ENCODE measurements around the gene STT3A.

The STT3A gene

GRCh38 chr11:125588505-125588904 is 4.1 kb upstream of the STT3A start:
- DNase-seq (ENCODE audit: low read depth) = no peak

- peak; percentile 25 for DNase-seq (ENCODE audit: low read depth)
Measured at GRCh38 chr11:125591649-125592304, 875 bp upstream of the STT3A start.

GRCh38 chr11:125593114-125593820 is 615 bp downstream of the STT3A start:
- peak; percentile 25 for DNase-seq (ENCODE audit: low read depth)

- DNase-seq (ENCODE audit: low read depth) = no peak
Measured at GRCh38 chr11:125594958-125595357, 2.3 kb downstream of the STT3A start.

- DNase-seq (ENCODE audit: low read depth) = no peak
Measured at GRCh38 chr11:125600663-125601062, 8.0 kb downstream of the STT3A start.

DNA sequence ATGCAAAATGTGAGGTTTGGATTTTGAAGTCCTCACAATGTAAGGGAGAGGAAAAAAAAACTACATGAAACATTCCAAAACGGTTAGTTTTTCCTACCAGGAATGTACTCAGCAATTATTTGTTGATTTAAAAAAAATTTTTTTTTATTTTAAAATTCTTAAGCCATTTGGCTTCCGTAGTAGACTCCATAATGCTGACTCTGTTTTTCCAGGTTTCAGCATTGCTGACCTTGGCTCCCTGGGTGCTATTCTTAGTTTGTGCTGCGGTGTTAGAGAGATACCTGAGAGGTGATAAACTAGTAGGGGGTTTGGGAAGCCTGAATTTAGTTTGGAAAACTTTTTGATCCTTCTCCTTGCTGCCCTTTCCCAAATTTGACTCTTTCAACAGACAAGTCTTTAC is 10.6 kb downstream of the STT3A start:
- peak; percentile 47 for DNase-seq (ENCODE audit: low read depth)

- DNase-seq (ENCODE audit: low read depth) = no peak
Measured at GRCh38 chr11:125605417-125605816, 12.8 kb downstream of the STT3A start.

DNA sequence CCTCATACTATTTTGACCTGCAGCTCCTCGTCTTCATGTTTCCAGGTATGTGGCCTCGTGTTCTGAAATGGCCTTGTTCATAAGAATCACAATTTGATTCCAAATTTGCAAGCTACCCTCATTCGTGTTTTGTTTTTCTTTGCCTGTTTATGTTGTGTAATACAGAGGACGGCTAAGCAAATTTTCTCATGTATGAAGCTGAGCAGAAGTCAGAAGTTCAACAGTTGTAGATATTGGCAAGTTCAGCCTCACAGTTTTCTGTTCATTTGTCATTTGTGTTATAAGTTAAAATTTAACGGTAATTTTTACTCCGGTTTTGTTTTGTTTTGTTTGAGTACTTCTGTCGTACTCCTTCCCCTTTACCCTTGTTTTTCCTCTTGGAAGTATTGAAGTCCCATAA is 16.9 kb downstream of the STT3A start:
- no peak for DNase-seq (ENCODE audit: low read depth)

DNA sequence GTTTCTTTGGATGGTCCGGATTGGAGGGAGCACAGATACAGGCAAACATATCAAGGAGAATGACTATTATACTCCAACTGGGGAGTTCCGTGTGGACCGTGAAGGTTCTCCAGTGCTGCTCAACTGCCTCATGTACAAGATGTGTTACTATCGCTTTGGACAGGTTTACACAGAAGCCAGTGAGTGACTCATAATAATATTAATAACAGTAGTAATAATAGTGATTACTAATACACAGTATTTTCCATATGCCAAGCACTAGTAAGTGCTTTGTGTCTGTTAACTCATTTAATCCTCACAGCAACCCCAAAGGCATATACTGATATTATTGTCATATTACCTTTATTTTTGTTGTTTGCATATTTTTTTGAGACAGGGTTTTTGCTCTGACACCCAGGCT is 25.7 kb downstream of the STT3A start:
- DNase-seq (ENCODE audit: low read depth) = no peak

DNA sequence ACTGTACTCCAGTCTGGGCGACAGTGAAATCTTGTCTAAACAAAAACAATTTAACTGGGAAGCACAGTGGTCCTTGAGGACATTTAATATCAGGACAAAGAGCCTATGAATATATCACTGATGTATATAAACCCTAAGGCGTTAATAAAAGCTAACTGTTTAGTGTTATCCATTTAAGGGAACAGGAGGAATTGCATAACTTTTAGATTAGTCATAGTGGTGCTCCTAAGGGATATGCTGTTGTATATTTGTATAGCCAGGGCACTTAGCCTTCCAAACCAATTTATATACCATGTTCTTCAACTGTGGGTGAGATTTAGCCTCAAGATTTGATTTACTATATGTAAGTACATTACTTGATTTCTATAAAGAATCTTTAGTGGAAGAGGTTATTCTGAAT is 29.3 kb downstream of the STT3A start:
- DNase-seq (ENCODE audit: low read depth) = peak; percentile 44

DNA sequence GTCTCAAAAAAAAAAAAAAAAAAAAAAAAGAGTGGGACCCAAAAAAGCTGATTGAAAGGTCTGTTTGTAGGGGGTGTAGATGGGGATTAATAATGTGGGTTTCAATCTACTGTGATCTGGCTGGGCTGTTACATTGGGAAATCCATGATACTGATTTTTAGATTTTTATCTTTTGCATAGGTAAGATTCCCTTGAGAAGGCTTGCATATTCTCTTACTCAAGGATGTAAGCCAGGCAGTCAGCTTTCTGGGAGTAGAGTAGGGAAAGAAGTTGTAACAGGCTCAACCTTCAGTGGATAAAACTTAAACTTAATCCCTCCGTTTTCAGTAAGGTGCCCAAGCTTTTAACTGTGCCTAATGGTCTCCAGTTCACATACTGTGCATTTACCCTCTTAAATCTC is 30.4 kb downstream of the STT3A start:
- no peak for DNase-seq (ENCODE audit: low read depth)

- DNase-seq (ENCODE audit: low read depth) = no peak
Measured at GRCh38 chr11:125624756-125625213, 32.1 kb downstream of the STT3A start, which contains the start of gene CHEK1. CHEK1 (plus strand) TSS chr11:125625163; CDS start chr11:125626769, 1,606 bp downstream.

DNA sequence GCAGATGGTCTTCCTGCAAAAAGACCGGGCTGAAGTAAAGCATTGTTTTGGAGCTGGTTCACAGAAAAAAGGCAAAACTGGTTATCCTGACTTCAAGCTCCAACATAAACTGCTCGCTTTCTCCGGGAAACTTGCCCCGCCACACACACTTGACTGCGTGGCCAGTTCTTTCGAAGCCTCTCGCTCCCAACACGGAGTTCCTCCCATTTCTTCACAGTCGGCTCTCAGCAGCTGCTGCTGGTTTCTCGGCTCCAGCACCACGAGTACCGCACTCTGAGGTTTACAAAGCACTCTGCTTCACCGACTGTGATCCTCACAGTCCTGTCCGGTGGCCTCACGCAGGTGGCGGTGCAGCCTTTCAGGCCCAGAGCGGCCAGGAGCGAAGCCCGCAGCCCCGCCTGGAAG is 32.6 kb downstream of the STT3A start:
- DNase-seq (ENCODE audit: low read depth) = peak; percentile 54

DNA sequence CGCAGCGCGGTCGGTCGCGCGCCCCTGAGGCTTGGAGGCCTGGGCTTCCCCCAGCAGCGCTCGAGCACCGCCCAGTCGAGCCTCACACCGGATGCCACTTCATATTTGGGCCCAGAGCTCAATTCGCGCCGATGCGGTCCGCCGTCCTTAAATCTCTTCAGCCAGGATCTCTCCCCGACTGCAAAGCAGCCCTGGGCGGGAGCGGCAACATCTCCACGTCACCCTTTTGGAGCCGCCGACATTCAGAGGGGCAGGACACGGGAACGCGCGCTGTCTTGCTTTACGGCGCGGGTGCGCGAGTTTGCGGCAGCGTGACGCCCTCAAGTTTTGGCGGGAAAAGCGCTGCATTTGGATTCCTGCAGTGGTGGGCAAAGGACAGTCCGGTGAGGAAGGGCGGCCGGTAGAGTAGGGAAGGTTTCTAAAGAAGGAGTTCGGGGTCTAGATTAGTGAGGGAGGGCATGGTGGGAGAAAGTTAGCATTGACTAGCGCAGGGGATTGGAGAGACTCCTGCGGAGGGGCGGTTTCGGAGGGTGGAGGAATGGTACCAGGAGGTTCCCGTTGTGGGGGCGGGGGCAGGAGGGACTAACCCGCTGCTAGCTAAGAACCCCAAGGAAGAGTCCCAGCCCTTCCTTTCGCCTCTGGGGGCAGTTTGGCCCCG is 33.1 kb downstream of the STT3A start:
- peak; percentile 90 for DNase-seq (ENCODE audit: low read depth)

- peak; percentile 93 for DNase-seq (ENCODE audit: low read depth)
Measured at GRCh38 chr11:125626288-125626950, 33.8 kb downstream of the STT3A start.

DNA sequence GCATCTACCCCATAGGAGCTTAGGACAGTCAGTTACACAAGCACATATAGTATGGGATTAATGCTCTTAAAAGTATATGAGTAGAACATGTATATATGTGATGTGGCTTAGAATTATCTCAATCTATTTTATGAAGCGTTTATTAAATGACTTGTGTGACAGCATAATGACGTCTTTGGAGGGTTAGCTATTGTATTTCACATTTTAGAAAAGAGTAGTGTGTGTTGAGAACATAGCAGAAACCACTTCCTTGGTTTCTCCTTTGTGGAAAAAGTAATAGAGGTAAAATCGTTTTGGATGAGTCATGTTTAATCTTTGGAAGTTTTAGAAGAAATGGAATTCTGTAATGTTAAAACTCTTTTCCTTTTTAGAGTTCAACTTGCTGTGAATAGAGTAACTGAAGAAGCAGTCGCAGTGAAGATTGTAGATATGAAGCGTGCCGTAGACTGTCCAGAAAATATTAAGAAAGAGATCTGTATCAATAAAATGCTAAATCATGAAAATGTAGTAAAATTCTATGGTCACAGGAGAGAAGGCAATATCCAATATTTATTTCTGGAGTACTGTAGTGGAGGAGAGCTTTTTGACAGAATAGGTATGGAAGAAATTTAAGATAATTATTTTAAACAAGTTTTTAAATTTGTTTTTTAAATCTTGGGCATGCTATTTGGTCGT is 34.7 kb downstream of the STT3A start:
- DNase-seq (ENCODE audit: low read depth) = no peak

DNA sequence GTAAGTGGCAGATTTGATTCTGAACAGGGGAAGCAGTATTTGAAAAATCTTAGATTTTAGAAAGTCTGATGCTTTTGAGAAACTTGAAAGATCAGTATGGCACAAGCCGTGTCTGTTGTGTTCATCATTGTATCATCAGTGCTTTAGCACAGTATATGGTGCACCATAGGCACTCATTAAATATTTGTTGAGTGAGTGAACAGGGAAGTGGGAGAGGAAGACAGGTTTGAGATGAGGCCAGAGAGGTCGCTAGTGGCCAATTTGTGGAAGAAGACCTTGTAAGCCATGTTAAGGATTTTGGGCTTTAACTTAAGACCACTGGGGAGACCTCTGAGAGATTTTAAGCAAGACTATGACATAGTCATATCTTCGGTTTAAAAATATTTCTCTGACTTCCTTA is 45.2 kb downstream of the STT3A start:
- DNase-seq (ENCODE audit: low read depth) = no peak

GRCh38 chr11:125638315-125638714 is 45.7 kb downstream of the STT3A start:
- DNase-seq (ENCODE audit: low read depth) = no peak

GRCh38 chr11:125645871-125646270 is 53.2 kb downstream of the STT3A start:
- no peak for DNase-seq (ENCODE audit: low read depth)

- DNase-seq (ENCODE audit: low read depth) = no peak
Measured at GRCh38 chr11:125649465-125650166, 57.0 kb downstream of the STT3A start.

DNA sequence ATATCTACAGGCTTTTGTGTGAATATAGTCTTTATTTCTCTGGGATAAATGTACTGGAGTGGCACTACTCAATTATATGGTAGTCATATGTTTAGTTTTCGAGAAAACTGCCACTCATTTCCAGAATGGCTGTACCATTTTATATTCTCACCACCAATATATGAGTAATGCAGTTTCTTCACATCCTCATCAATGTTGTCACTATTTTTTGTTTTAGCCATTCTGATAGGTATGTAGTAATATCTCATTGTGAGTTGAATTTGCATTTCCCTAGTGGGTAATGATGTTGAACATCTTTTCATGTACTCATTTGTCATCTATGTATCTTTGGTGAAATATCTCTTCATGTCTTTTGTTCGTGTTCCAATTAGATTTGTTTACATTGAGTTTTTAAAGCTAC is 70.0 kb downstream of the STT3A start:
- DNase-seq (ENCODE audit: low read depth) = no peak
